ENCODE results near the gene CACNA1S.

GRCh38 chr1:201002510-201002909 is 109.7 kb downstream of the CACNA1S start:
- no peak for TF ChIP-seq CTCF (IDR thresholded peaks at IDR 0.05)
- TF ChIP-seq POLR2A (IDR thresholded peaks at IDR 0.05), result no peak
